Keratinocyte (primary cell): ENCODE measurements around the gene IGFBP3. TPM values are rescaled to one million over a fixed set of nuclear protein-coding genes. Genes with fewer than 3 reads are reported as not detected.

Source experiments
- DNase-seq: peaks from one replicate; pipeline ENCODE4 v3.0.0-alpha.2; 2011; ENCODE audit warnings: low read depth, missing footprints, low spot score
- FAIRE-seq: peaks from 2 replicates; lab custom pipeline; 2011; peaks lifted over from hg19 to GRCh38; lab: Jason Lieb, UNC
- H2AFZ ChIP-seq: 2 replicates; pipeline ENCODE4 v1.6.0; 2012; ENCODE audit warnings: low read length, control low read depth, inconsistent platforms; ENCODE audit not compliant: control insufficient read depth
- H3K27ac ChIP-seq: 2 replicates; pipeline ENCODE4 v1.5.1; 2011; ENCODE audit warnings: low read length; ENCODE audit not compliant: control insufficient read depth, insufficient read depth
- H3K27me3 ChIP-seq: 3 replicates; pipeline ENCODE4 v1.6.0; 2011; ENCODE audit warnings: low read length; ENCODE audit not compliant: control insufficient read depth, insufficient read depth; ENCODE audit errors: extremely low read depth
- H3K36me3 ChIP-seq, 2 experiments: 2 replicates in 1 of 2; 3 replicates in 1 of 2; pipeline ENCODE4 v1.5.1; 2011; ENCODE audit warnings: low read length in 2 of 2, mild to moderate bottlenecking in 1 of 2; ENCODE audit not compliant: control insufficient read depth in 2 of 2, insufficient read depth in 2 of 2; ENCODE audit errors: extremely low read depth in 1 of 2
- H3K4me1 ChIP-seq: 3 replicates; pipeline ENCODE4 v1.5.1; 2011; ENCODE audit warnings: low read length; ENCODE audit not compliant: control insufficient read depth, insufficient read depth; ENCODE audit errors: extremely low read depth
- H3K4me2 ChIP-seq: 3 replicates; pipeline ENCODE4 v1.6.0; 2011; ENCODE audit warnings: low read depth, low read length; ENCODE audit not compliant: control insufficient read depth, insufficient read depth; ENCODE audit errors: extremely low read depth
- H3K4me3 ChIP-seq, 3 experiments: fragments of 200-600 bp in 1 of 3; sonication (generic) in 1 of 3; 2 replicates in 2 of 3; 3 replicates in 1 of 3; pipeline ENCODE4 v1.5.1; 2011 to 2016; ENCODE audit warnings: low read length in 3 of 3, mild to moderate bottlenecking in 3 of 3, control low read depth in 2 of 3, inconsistent platforms in 1 of 3, low read depth in 1 of 3, mixed read lengths in 1 of 3, mixed run types in 1 of 3, moderate library complexity in 1 of 3; ENCODE audit not compliant: control insufficient read depth in 2 of 3, insufficient read depth in 2 of 3; ENCODE audit errors: extremely low read depth in 1 of 3
- H3K79me2 ChIP-seq: 2 replicates; pipeline ENCODE4 v1.6.0; 2012; ENCODE audit warnings: low read length; ENCODE audit not compliant: control insufficient read depth, insufficient read depth
- H3K9ac ChIP-seq: 3 replicates; pipeline ENCODE4 v1.6.0; 2011; ENCODE audit warnings: low read length; ENCODE audit not compliant: control insufficient read depth, insufficient read depth; ENCODE audit errors: extremely low read depth
- H3K9me1 ChIP-seq: 3 replicates; pipeline ENCODE4 v1.6.0; 2011; ENCODE audit warnings: low read length; ENCODE audit not compliant: control insufficient read depth, insufficient read depth; ENCODE audit errors: extremely low read depth
- H3K9me3 ChIP-seq: 2 replicates; pipeline ENCODE4 v1.5.1; 2012; ENCODE audit warnings: low read depth, low read length; ENCODE audit not compliant: control insufficient read depth
- H4K20me1 ChIP-seq: 3 replicates; pipeline ENCODE4 v1.6.0; 2011; ENCODE audit warnings: low read length; ENCODE audit not compliant: control insufficient read depth, insufficient read depth; ENCODE audit errors: extremely low read depth
- CTCF ChIP-seq, 3 experiments: IDR thresholded peaks in 1 of 3; conservative IDR thresholded peaks in 1 of 3; optimal IDR thresholded peaks in 1 of 3; 2 replicates in 2 of 3; 3 replicates in 1 of 3; pipeline versions ENCODE3 to v1.5.1; 2011; ENCODE audit warnings: low read length in 3 of 3, mild to moderate bottlenecking in 3 of 3, moderate library complexity in 2 of 3, control low read depth in 1 of 3, inconsistent platforms in 1 of 3; ENCODE audit not compliant: insufficient read depth in 2 of 3; ENCODE audit errors: extremely low read depth in 1 of 3
- EZH2 ChIP-seq: IDR thresholded peaks from one replicate; pipeline ENCODE4 v1.6.1; 2012; ENCODE audit warnings: inconsistent platforms, mild to moderate bottlenecking, low read length, moderate library complexity
- dilution Hi-C: fragments of 300-500 bp; cut with MboI; formaldehyde crosslinking; loops from one replicate; pipeline ENCODE4 v1.7.0; 2020; ENCODE audit warnings: low sequenced_read_pairs; ENCODE audit not compliant: extremely low pct_ligation_motif_present
- polyA plus RNA-seq, 5 experiments: library from polyadenylated mRNA; depleted of rRNA in 3 of 5; stranded (reverse) in 3 of 5; stranded (forward) in 1 of 5; unstranded in 1 of 5; fragments of >200 nt; gene quantifications; 1 replicate in 1 of 5; 2 replicates in 3 of 5; 3 replicates in 1 of 5; pipeline versions ENCODE4 v1.2.1 to v1.2.3, GENCODE V29; 2011 to 2012; ENCODE audit warnings: missing spikeins in 2 of 5, low read depth in 1 of 5, low replicate concordance in 1 of 5

Gene IGFBP3
- polyA plus RNA-seq, 1 donor (not counting 4 experiments of a cell fraction or from before 2014, with no cell fraction given), result 14.0 TPM

GRCh38 chr7:45917658-45918057 is 3.4 kb downstream of the IGFBP3 start:
- H3K9me3 ChIP-seq, result no peaks in the 10 kb centered on the region
- no peaks in the 10 kb centered on the region for H3K36me3 ChIP-seq
- H4K20me1 ChIP-seq, result no peaks in the 10 kb centered on the region
- no peak overlapping the region for H2AFZ ChIP-seq
- H3K4me3 ChIP-seq, result no peak overlapping the region
- FAIRE-seq (peak; percentile 65), DNase-seq (no peak)
- H3K9ac ChIP-seq, result no peak overlapping the region
- H3K4me1 ChIP-seq, result peaks cover 19% of the 10 kb centered on the region
- H3K27me3 ChIP-seq, result peaks cover 40% of the 10 kb centered on the region
- H3K27ac ChIP-seq, result no peak overlapping the region
- dilution Hi-C loops, result no loop called here
- no peaks in the 10 kb centered on the region for H3K9me1 ChIP-seq
- TF ChIP-seq EZH2, result peak; percentile 28
- peak; percentile 85 to 97 (median 95) for TF ChIP-seq CTCF (optimal IDR thresholded peaks at IDR 0.05 in 1 of 3, IDR thresholded peaks at IDR 0.05 in 1 of 3, conservative IDR thresholded peaks at IDR 0.05 in 1 of 3; ENCODE audit: extremely low read depth in 1 of 3, insufficient read depth in 2 of 3, low read length in 3 of 3)
- H3K4me2 ChIP-seq, result peak overlapping the region; percentile 68
- no peaks in the 10 kb centered on the region for H3K79me2 ChIP-seq

- Histone ChIP-seq H4K20me1 (no peaks in the 10 kb centered on the region), H2AFZ (no peak overlapping the region), H3K9me3 (no peaks in the 10 kb centered on the region), H3K36me3 (no peaks in the 10 kb centered on the region), H3K4me1 (peaks cover 13% of the 10 kb centered on the region), H3K27ac (no peak overlapping the region), H3K4me2 (no peak overlapping the region), H3K9me1 (no peaks in the 10 kb centered on the region), H3K9ac (no peak overlapping the region), H3K27me3 (peaks cover 40% of the 10 kb centered on the region), H3K79me2 (no peaks in the 10 kb centered on the region), H3K4me3 (no peak overlapping the region)
- FAIRE-seq (no peak), DNase-seq (no peak)
- dilution Hi-C loops, result no loop called here
- TF ChIP-seq CTCF (optimal IDR thresholded peaks at IDR 0.05 in 1 of 3, IDR thresholded peaks at IDR 0.05 in 1 of 3, conservative IDR thresholded peaks at IDR 0.05 in 1 of 3; ENCODE audit: extremely low read depth in 1 of 3, insufficient read depth in 2 of 3, low read length in 3 of 3) (no peak), EZH2 (no peak)
Measured at GRCh38 chr7:45917064-45917463, 4.0 kb downstream of the IGFBP3 start.
